ENCODE measurements around the gene CELSR2.

The CELSR2 gene

GRCh38 chr1:109214695-109215623 lies 34.4 kb upstream of the CELSR2 start (continued):
- TF ChIP-seq, protein P1, sequence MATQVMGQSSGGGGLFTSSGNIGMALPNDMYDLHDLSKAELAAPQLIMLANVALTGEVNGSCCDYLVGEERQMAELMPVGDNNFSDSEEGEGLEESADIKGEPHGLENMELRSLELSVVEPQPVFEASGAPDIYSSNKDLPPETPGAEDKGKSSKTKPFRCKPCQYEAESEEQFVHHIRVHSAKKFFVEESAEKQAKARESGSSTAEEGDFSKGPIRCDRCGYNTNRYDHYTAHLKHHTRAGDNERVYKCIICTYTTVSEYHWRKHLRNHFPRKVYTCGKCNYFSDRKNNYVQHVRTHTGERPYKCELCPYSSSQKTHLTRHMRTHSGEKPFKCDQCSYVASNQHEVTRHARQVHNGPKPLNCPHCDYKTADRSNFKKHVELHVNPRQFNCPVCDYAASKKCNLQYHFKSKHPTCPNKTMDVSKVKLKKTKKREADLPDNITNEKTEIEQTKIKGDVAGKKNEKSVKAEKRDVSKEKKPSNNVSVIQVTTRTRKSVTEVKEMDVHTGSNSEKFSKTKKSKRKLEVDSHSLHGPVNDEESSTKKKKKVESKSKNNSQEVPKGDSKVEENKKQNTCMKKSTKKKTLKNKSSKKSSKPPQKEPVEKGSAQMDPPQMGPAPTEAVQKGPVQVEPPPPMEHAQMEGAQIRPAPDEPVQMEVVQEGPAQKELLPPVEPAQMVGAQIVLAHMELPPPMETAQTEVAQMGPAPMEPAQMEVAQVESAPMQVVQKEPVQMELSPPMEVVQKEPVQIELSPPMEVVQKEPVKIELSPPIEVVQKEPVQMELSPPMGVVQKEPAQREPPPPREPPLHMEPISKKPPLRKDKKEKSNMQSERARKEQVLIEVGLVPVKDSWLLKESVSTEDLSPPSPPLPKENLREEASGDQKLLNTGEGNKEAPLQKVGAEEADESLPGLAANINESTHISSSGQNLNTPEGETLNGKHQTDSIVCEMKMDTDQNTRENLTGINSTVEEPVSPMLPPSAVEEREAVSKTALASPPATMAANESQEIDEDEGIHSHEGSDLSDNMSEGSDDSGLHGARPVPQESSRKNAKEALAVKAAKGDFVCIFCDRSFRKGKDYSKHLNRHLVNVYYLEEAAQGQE (tag by site-specific recombination; IDR thresholded peaks at IDR 0.05): no peak
- no peak for TF ChIP-seq ZNF571 (tag by site-specific recombination; IDR thresholded peaks at IDR 0.05)
- TF ChIP-seq IKZF3 (tag by site-specific recombination; IDR thresholded peaks at IDR 0.05): peak; percentile 94
- TF ChIP-seq ZNF518A (tag by site-specific recombination; conservative IDR thresholded peaks at IDR 0.05; ENCODE audit: low read depth): peak; percentile 47; the same call in 1 of the 2 replicates
- peak; percentile 81 for TF ChIP-seq SP7 (tag by site-specific recombination; IDR thresholded peaks at IDR 0.05)
- TF ChIP-seq ZNF548 (tag by site-specific recombination; IDR thresholded peaks at IDR 0.05): no peak
- no peak for TF ChIP-seq ZNF701 (tag by site-specific recombination; IDR thresholded peaks at IDR 0.05)
- 0 out of 2 replicates have a peak, but pooled peaks have one; percentile 46 for TF ChIP-seq ZNF580 (tag by site-specific recombination; IDR thresholded peaks at IDR 0.05)
- peak; percentile 57 for TF ChIP-seq SP2 (tag by site-specific recombination; IDR thresholded peaks at IDR 0.05)
- TF ChIP-seq, protein P2, sequence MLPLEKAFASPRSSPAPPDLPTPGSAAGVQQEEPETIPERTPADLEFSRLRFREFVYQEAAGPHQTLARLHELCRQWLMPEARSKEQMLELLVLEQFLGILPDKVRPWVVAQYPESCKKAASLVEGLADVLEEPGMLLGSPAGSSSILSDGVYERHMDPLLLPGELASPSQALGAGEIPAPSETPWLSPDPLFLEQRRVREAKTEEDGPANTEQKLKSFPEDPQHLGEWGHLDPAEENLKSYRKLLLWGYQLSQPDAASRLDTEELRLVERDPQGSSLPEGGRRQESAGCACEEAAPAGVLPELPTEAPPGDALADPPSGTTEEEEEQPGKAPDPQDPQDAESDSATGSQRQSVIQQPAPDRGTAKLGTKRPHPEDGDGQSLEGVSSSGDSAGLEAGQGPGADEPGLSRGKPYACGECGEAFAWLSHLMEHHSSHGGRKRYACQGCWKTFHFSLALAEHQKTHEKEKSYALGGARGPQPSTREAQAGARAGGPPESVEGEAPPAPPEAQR (tag by site-specific recombination; IDR thresholded peaks at IDR 0.05): 0 out of 2 replicates have a peak, but pooled peaks have one; percentile 26
- peak; percentile 19; the same call in 1 of the 2 replicates for TF ChIP-seq KLF7 (tag by site-specific recombination; IDR thresholded peaks at IDR 0.05; ENCODE audit: borderline replicate concordance)
- no peak for TF ChIP-seq ZNF350 (tag by site-specific recombination; IDR thresholded peaks at IDR 0.05)
- TF ChIP-seq ZNF324 (tag by site-specific recombination; IDR thresholded peaks at IDR 0.05): peak; percentile 47; the same call in 1 of the 2 replicates
- TF ChIP-seq ZIC2 (tag by site-specific recombination; IDR thresholded peaks at IDR 0.05): no peak
- TF ChIP-seq ZNF529 (tag by site-specific recombination; IDR thresholded peaks at IDR 0.05; ENCODE audit: insufficient replicate concordance): no peak
- TF ChIP-seq, protein P3, sequence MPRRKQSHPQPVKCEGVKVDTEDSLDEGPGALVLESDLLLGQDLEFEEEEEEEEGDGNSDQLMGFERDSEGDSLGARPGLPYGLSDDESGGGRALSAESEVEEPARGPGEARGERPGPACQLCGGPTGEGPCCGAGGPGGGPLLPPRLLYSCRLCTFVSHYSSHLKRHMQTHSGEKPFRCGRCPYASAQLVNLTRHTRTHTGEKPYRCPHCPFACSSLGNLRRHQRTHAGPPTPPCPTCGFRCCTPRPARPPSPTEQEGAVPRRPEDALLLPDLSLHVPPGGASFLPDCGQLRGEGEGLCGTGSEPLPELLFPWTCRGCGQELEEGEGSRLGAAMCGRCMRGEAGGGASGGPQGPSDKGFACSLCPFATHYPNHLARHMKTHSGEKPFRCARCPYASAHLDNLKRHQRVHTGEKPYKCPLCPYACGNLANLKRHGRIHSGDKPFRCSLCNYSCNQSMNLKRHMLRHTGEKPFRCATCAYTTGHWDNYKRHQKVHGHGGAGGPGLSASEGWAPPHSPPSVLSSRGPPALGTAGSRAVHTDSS (tag by site-specific recombination; IDR thresholded peaks at IDR 0.05): no peak
- 0 out of 2 replicates have a peak, but pooled peaks have one; percentile 16 for TF ChIP-seq ZFHX2 (tag by site-specific recombination; conservative IDR thresholded peaks at IDR 0.05)
- TF ChIP-seq, protein P4, sequence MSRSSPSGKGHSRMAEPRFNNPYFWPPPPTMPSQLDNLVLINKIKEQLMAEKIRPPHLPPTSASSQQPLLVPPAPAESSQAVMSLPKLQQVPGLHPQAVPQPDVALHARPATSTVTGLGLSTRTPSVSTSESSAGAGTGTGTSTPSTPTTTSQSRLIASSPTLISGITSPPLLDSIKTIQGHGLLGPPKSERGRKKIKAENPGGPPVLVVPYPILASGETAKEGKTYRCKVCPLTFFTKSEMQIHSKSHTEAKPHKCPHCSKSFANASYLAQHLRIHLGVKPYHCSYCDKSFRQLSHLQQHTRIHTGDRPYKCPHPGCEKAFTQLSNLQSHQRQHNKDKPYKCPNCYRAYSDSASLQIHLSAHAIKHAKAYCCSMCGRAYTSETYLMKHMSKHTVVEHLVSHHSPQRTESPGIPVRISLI (tag by site-specific recombination; IDR thresholded peaks at IDR 0.05): no peak
- TF ChIP-seq SETDB1 (IDR thresholded peaks at IDR 0.05; ENCODE audit: insufficient read length, low read length): no peak
- TF ChIP-seq, protein P5, sequence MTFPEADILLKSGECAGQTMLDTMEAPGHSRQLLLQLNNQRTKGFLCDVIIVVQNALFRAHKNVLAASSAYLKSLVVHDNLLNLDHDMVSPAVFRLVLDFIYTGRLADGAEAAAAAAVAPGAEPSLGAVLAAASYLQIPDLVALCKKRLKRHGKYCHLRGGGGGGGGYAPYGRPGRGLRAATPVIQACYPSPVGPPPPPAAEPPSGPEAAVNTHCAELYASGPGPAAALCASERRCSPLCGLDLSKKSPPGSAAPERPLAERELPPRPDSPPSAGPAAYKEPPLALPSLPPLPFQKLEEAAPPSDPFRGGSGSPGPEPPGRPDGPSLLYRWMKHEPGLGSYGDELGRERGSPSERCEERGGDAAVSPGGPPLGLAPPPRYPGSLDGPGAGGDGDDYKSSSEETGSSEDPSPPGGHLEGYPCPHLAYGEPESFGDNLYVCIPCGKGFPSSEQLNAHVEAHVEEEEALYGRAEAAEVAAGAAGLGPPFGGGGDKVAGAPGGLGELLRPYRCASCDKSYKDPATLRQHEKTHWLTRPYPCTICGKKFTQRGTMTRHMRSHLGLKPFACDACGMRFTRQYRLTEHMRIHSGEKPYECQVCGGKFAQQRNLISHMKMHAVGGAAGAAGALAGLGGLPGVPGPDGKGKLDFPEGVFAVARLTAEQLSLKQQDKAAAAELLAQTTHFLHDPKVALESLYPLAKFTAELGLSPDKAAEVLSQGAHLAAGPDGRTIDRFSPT (tag by site-specific recombination; IDR thresholded peaks at IDR 0.05): no peak
- TF ChIP-seq ZNF785 (tag by site-specific recombination; IDR thresholded peaks at IDR 0.05): no peak
- no peak for TF ChIP-seq ZBTB1 (tag by site-specific recombination; IDR thresholded peaks at IDR 0.05)
- TF ChIP-seq ZNF624 (tag by site-specific recombination; IDR thresholded peaks at IDR 0.05): no peak
